H1 (cell line): Measurements from ENCODE around the gene TMEM163. TPM values are rescaled to one million over a fixed set of nuclear protein-coding genes. Genes with fewer than 3 reads are reported as not detected.

Experiments
- CTCF ChIA-PET: fragments of 300-600 bp; sonication (Branson Sonifier 250); formaldehyde crosslinking; loops from one replicate; lab custom pipeline; 2021; ENCODE audit not compliant: partially characterized antibody; lab: Charles Lee
- POLR2A ChIA-PET: fragments of 300-600 bp; sonication (Branson Sonifier 250); formaldehyde crosslinking; loops from one replicate; lab custom pipeline; 2021; ENCODE audit warnings: inconsistent platforms; ENCODE audit not compliant: partially characterized antibody; lab: Charles Lee
- DNase-seq, 2 experiments: peaks; one replicate each; pipeline versions ENCODE4 v3.0.0 to v3.0.0-alpha.2; 2010 to 2022; ENCODE audit warnings: low spot score in 2 of 2, low read depth in 1 of 2, mixed read lengths in 1 of 2
- FAIRE-seq: peaks from 2 replicates; lab custom pipeline; 2011; peaks lifted over from hg19 to GRCh38; lab: Jason Lieb, UNC
- H2AFZ ChIP-seq: 2 replicates; pipeline ENCODE4 v1.8.1; 2012; ENCODE audit warnings: low read length, inconsistent platforms
- H2AK5ac ChIP-seq: 2 replicates; pipeline ENCODE4 v1.6.1; 2013; ENCODE audit warnings: low read depth, low read length
- H2BK120ac ChIP-seq: replicated peaks from 2 replicates; pipeline ENCODE3; 2013; ENCODE audit warnings: low read depth, low read length, inconsistent platforms
- H2BK12ac ChIP-seq: 2 replicates; pipeline ENCODE4 v1.6.1; 2013; ENCODE audit warnings: low read depth, low read length
- H2BK15ac ChIP-seq: 2 replicates; pipeline ENCODE4 v1.6.1; 2013; ENCODE audit warnings: low read length
- H2BK20ac ChIP-seq: 2 replicates; pipeline ENCODE4 v1.6.1; 2013; ENCODE audit warnings: low read length
- H2BK5ac ChIP-seq: 2 replicates; pipeline ENCODE4 v1.6.1; 2013; ENCODE audit warnings: low read depth, low read length
- H3K14ac ChIP-seq: 2 replicates; pipeline ENCODE4 v1.6.1; 2013; ENCODE audit warnings: inconsistent platforms; ENCODE audit not compliant: insufficient read length
- H3K18ac ChIP-seq: 2 replicates; pipeline ENCODE4 v1.6.1; 2013; ENCODE audit warnings: low read length; ENCODE audit errors: extremely low read depth
- H3K23ac ChIP-seq: 2 replicates; pipeline ENCODE4 v1.6.1; 2013; ENCODE audit warnings: inconsistent platforms; ENCODE audit not compliant: insufficient read length
- H3K23me2 ChIP-seq: 2 replicates; pipeline ENCODE4 v1.6.1; 2013; ENCODE audit warnings: low read depth, low read length
- H3K27ac ChIP-seq: 2 replicates; pipeline ENCODE4 v1.6.1; 2011; ENCODE audit warnings: low read depth, low read length, inconsistent platforms
- H3K27me3 ChIP-seq, 4 experiments: replicated peaks in 1 of 4; 1 replicate in 1 of 4; 2 replicates in 3 of 4; pipeline versions ENCODE4 v1.6.1 to v1.8.1; 2011 to 2013; ENCODE audit warnings: low read length in 3 of 4, mild to moderate bottlenecking in 3 of 4, inconsistent platforms in 2 of 4, mixed read lengths in 2 of 4, moderate library complexity in 1 of 4; ENCODE audit not compliant: control insufficient read depth in 3 of 4, insufficient read depth in 3 of 4; ENCODE audit errors: extremely low read depth in 1 of 4
- H3K36me3 ChIP-seq, 4 experiments: 2 replicates each; pipeline versions ENCODE4 v1.6.1 to v1.8.1; 2011 to 2013; ENCODE audit warnings: mild to moderate bottlenecking in 4 of 4, low read length in 3 of 4, moderate library complexity in 2 of 4, control low read depth in 1 of 4, inconsistent platforms in 1 of 4; ENCODE audit not compliant: insufficient read depth in 4 of 4, control insufficient read depth in 2 of 4
- H3K4ac ChIP-seq: replicated peaks from 2 replicates; pipeline ENCODE3; 2013; ENCODE audit warnings: low read length, low read depth, mixed read lengths, inconsistent platforms; ENCODE audit not compliant: insufficient read length
- H3K4me1 ChIP-seq, 4 experiments: replicated peaks in 1 of 4; 1 replicate in 1 of 4; 2 replicates in 3 of 4; pipeline versions ENCODE4 v1.6.1 to v1.8.1; 2011 to 2013; ENCODE audit warnings: low read length in 3 of 4, inconsistent platforms in 2 of 4, mixed read lengths in 1 of 4; ENCODE audit not compliant: insufficient read depth in 4 of 4, control insufficient read depth in 3 of 4
- H3K4me2 ChIP-seq, 2 experiments: 2 replicates each; pipeline versions ENCODE4 v1.6.1 to v1.8.1; 2011 to 2013; ENCODE audit warnings: low read depth in 2 of 2, low read length in 2 of 2, control low read depth in 1 of 2, inconsistent platforms in 1 of 2, mild to moderate bottlenecking in 1 of 2; ENCODE audit not compliant: insufficient read depth in 1 of 2
- H3K4me3 ChIP-seq, 4 experiments: fragments of 200-600, 300-600 bp in 1 of 4; sonication (generic), shearing (Covaris generic), sonication (Bioruptor Twin) in 1 of 4; 2 replicates each; pipeline versions ENCODE4 v1.5.1 to v1.8.1; 2011 to 2016; ENCODE audit warnings: low read length in 4 of 4, low read depth in 3 of 4, control low read depth in 2 of 4, inconsistent platforms in 2 of 4, mild to moderate bottlenecking in 2 of 4, mixed read lengths in 1 of 4, moderate library complexity in 1 of 4; ENCODE audit not compliant: insufficient read depth in 2 of 4; ENCODE audit errors: extremely low read depth in 1 of 4
- H3K56ac ChIP-seq: replicated peaks from 2 replicates; pipeline ENCODE3; 2013; ENCODE audit warnings: low read depth, mild to moderate bottlenecking, mixed read lengths, low read length, inconsistent platforms; ENCODE audit not compliant: insufficient read length
- H3K79me1 ChIP-seq: 2 replicates; pipeline ENCODE4 v1.6.1; 2013; ENCODE audit warnings: low read depth, low read length, control low read depth
- H3K79me2 ChIP-seq, 2 experiments: 2 replicates each; pipeline versions ENCODE4 v1.6.1 to v1.8.1; 2012 to 2013; ENCODE audit warnings: low read length in 2 of 2, mild to moderate bottlenecking in 2 of 2, inconsistent platforms in 1 of 2; ENCODE audit not compliant: insufficient read depth in 2 of 2, control insufficient read depth in 1 of 2
- H3K9ac ChIP-seq, 4 experiments: replicated peaks in 1 of 4; 1 replicate in 1 of 4; 2 replicates in 3 of 4; pipeline versions ENCODE4 v1.6.1 to v1.8.1; 2011 to 2013; ENCODE audit warnings: low read depth in 3 of 4, low read length in 3 of 4, control low read depth in 2 of 4, mild to moderate bottlenecking in 2 of 4, moderate library complexity in 2 of 4, inconsistent platforms in 1 of 4; ENCODE audit errors: extremely low read depth in 1 of 4
- H3K9me3 ChIP-seq, 2 experiments: 2 replicates each; pipeline versions ENCODE4 v1.6.1 to v1.8.1; 2012 to 2013; ENCODE audit warnings: mild to moderate bottlenecking in 2 of 2, moderate library complexity in 2 of 2, control low read depth in 1 of 2, inconsistent platforms in 1 of 2, low read depth in 1 of 2, low read length in 1 of 2, mixed read lengths in 1 of 2; ENCODE audit not compliant: insufficient read depth in 2 of 2
- H4K20me1 ChIP-seq, 2 experiments: replicated peaks in 1 of 2; 2 replicates each; pipeline versions ENCODE3 to v1.8.1; 2011 to 2013; ENCODE audit warnings: inconsistent platforms in 2 of 2, low read length in 2 of 2, mild to moderate bottlenecking in 1 of 2; ENCODE audit not compliant: insufficient read depth in 2 of 2, control insufficient read depth in 1 of 2
- H4K5ac ChIP-seq: 2 replicates; pipeline ENCODE4 v1.6.1; 2013; ENCODE audit warnings: low read length, low read depth, mixed read lengths, inconsistent platforms; ENCODE audit not compliant: insufficient read length
- H4K8ac ChIP-seq: 2 replicates; pipeline ENCODE4 v1.8.0; 2013; ENCODE audit warnings: mild to moderate bottlenecking, moderate library complexity, low read length, inconsistent platforms; ENCODE audit not compliant: insufficient read depth; ENCODE audit errors: extremely low read depth
- H4K91ac ChIP-seq: replicated peaks from 2 replicates; pipeline ENCODE3; 2013; ENCODE audit warnings: low read length, mixed read lengths, inconsistent platforms; ENCODE audit not compliant: insufficient read length
- GTF2F1 ChIP-seq: IDR thresholded peaks from 2 replicates; pipeline ENCODE4 v1.6.1; 2012; ENCODE audit warnings: low read depth, low read length, improper control_type of control experiment, borderline replicate concordance
- SIX5 ChIP-seq: IDR thresholded peaks from 2 replicates; pipeline ENCODE4 v1.6.1; 2011; ENCODE audit warnings: mild to moderate bottlenecking, low read depth, low read length
- YY1 ChIP-seq: IDR thresholded peaks from 2 replicates; pipeline ENCODE4 v1.6.1; 2011; ENCODE audit warnings: low read depth, mild to moderate bottlenecking, low read length
- WGBS, 2 experiments: shearing (Covaris generic) in 1 of 2; methylation state at CpG; one replicate each; pipeline versions ENCODE4 v1.1.6 to v1.1.7; 2013 to 2015; ENCODE audit warnings: low lambda C conversion rate in 2 of 2, mixed read lengths in 2 of 2, inconsistent platforms in 1 of 2, low coverage in 1 of 2, missing lambda C conversion rate in 1 of 2; ENCODE audit not compliant: insufficient replicate concordance in 2 of 2, insufficient coverage in 1 of 2, insufficient read length in 1 of 2; ENCODE audit errors: extremely low coverage in 1 of 2, missing lambda C conversion rate in 1 of 2; 5-methylcytosine and 5-hydroxymethylcytosine counted together
- polyA plus RNA-seq, 7 experiments: library from polyadenylated mRNA; depleted of rRNA in 3 of 7; stranded (reverse) in 5 of 7; unstranded in 2 of 7; fragments of >200 nt in 5 of 7; fragments of 200-250 nt in 2 of 7; gene quantifications; 1 replicate in 5 of 7; 2 replicates in 1 of 7; 4 replicates in 1 of 7; pipeline versions ENCODE4 v1.2.1 to v1.2.3, GENCODE V29; 2011 to 2013; ENCODE audit warnings: missing spikeins in 2 of 7, mixed read lengths in 2 of 7
- total RNA-seq: library from RNA; stranded (reverse); fragmentation: NEBNext Ultra II Directional; extraction: Animal tissue kit (Norgen Biotek cat#: 25700); gene quantifications from 2 replicates; pipeline ENCODE4 v1.2.1, GENCODE V29; 2021

TMEM163 gene
- total and polyA plus RNA-seq, 2 of the 8 experiments (the other 6 are each of a cell fraction or from before 2014, with no cell fraction given), result 2.8 to 3.2 TPM

DNA sequence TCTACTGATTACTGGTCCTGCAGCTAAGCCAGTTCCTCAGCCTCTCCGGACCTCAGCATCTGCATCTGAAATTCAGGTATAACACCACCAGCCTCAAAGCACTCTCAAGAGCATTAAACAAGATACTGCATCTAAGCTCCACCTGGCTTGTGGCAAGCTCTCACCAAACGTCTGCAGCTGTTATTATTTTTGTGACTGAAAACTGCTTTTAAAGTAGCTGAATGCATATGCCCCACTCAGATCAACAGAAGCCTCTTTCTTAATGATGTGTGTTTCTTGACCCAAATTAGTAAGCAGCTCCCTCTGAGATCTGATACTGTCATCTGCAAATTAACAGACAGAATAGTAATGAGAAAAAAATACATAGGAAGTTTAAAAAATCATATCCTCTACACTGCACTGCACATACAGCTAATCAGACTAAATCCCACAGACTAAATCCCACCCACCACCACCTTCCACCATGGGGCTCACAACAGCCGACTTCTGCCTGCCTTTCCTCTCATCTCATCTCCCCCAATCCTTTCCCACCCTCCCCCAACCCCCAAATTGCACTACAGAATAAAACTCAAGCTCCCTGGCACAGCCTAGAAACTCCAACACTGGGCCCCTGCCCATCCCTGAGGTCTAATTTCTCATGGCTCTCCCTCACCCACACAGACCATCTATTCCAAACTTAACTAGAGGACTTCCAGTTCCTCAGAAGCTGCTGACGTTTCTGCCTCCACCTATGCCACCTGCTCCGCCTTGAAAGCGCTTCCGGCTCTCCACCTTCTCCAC, 52.9 kb downstream of the TMEM163 start:
- Histone ChIP-seq H2BK15ac (no peak overlapping the region), H3K14ac (no peak overlapping the region), H3K9ac (no peak overlapping the region), H2BK20ac (no peak overlapping the region; the same call in 1 of the 2 replicates), H3K79me2 (no peaks in the 10 kb centered on the region; a peak in 1 of 4 replicates), H2AFZ (no peak overlapping the region), H4K91ac (no peak overlapping the region), H2BK12ac (no peak overlapping the region), H2BK5ac (no peak overlapping the region), H3K18ac (no peak overlapping the region), H3K36me3 (no peaks in the 10 kb centered on the region), H3K56ac (no peak overlapping the region), H3K9me3 (no peaks in the 10 kb centered on the region), H4K20me1 (no peaks in the 10 kb centered on the region), H4K8ac (no peak overlapping the region; the same call in 1 of the 2 replicates), H3K27ac (no peak overlapping the region), H3K4me2 (no peak overlapping the region), H3K79me1 (no peaks in the 10 kb centered on the region), H3K4ac (no peak overlapping the region), H3K23ac (no peak overlapping the region), H2BK120ac (no peak overlapping the region), H3K27me3 (no peaks in the 10 kb centered on the region), H3K4me1 (peaks cover 0 to 2% (median under 1%) of the 10 kb centered on the region in 4 experiments; a peak in 5 of 7 replicates), H4K5ac (no peak overlapping the region), H2AK5ac (no peak overlapping the region), H3K23me2 (no peaks in the 10 kb centered on the region), H3K4me3 (no peak overlapping the region)
- no peak for DNase-seq
- WGBS, 2 experiments, result 93% methylated on average over 6 of the region's 7 CpGs; no CpG with 5 or more reads in 1 of the 2 experiments
- TF ChIP-seq SIX5 (no peak), GTF2F1 (no peak), YY1 (no peak)
- CTCF ChIA-PET, result interaction anchor here (0.7 to 1.2 kb wide), 4 partner anchors 9 to 148 kb away, joined by 3 to 7 read pairs (median 4); no protein-coding TSS in a partner anchor
- POLR2A ChIA-PET, result no interaction called here
- no peak for FAIRE-seq
